Body of pancreas (tissue), 4 donors: ENCODE results near the gene ST6GALNAC3.

Experiments used
- POLR2A ChIP-seq, 3 donors: fragments of 450-650 bp; IDR thresholded peaks; one replicate each; pipeline ENCODE4 v1.6.1; 2016; ENCODE audit warnings: antibody characterized with exemption in 3 of 3, mild to moderate bottlenecking in 2 of 3
- TF ChIP-seq, protein P1 (sequence below), 7 experiments: fragments of 450-650 bp in 4 of 7; fragments of 200-600 bp in 3 of 7; sonication (generic) in 3 of 7; IDR thresholded peaks; one replicate each; pipeline ENCODE4 v1.5.1; 2016 to 2019; ENCODE audit warnings: antibody characterized with exemption in 7 of 7

GRCh38 chr1:76340056-76340455 is 265.5 kb downstream of the ST6GALNAC3 start:
- TF ChIP-seq, protein P1, sequence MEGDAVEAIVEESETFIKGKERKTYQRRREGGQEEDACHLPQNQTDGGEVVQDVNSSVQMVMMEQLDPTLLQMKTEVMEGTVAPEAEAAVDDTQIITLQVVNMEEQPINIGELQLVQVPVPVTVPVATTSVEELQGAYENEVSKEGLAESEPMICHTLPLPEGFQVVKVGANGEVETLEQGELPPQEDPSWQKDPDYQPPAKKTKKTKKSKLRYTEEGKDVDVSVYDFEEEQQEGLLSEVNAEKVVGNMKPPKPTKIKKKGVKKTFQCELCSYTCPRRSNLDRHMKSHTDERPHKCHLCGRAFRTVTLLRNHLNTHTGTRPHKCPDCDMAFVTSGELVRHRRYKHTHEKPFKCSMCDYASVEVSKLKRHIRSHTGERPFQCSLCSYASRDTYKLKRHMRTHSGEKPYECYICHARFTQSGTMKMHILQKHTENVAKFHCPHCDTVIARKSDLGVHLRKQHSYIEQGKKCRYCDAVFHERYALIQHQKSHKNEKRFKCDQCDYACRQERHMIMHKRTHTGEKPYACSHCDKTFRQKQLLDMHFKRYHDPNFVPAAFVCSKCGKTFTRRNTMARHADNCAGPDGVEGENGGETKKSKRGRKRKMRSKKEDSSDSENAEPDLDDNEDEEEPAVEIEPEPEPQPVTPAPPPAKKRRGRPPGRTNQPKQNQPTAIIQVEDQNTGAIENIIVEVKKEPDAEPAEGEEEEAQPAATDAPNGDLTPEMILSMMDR (IDR thresholded peaks at IDR 0.05): no peak
- TF ChIP-seq POLR2A (IDR thresholded peaks at IDR 0.05): no peak
